OCI-LY1 (cell line): ENCODE data around the gene CCDC27.

Source experiments
- EZH2 ChIP-seq: fragments of 200-600 bp; sonication (generic), shearing (Covaris generic); IDR thresholded peaks from 2 replicates; pipeline ENCODE4 v1.8.0; 2017; ENCODE audit warnings: borderline replicate concordance, mixed run types, mild to moderate bottlenecking, antibody characterized with exemption, low read length, moderate library complexity, mixed read lengths
- TF ChIP-seq, protein P1 (sequence below): fragments of 200-600 bp; sonication (generic), shearing (Covaris generic); IDR thresholded peaks from 2 replicates; pipeline ENCODE4 v1.5.1; 2017; ENCODE audit warnings: mild to moderate bottlenecking, antibody characterized with exemption, low read length, moderate library complexity, mixed read lengths

DNA sequence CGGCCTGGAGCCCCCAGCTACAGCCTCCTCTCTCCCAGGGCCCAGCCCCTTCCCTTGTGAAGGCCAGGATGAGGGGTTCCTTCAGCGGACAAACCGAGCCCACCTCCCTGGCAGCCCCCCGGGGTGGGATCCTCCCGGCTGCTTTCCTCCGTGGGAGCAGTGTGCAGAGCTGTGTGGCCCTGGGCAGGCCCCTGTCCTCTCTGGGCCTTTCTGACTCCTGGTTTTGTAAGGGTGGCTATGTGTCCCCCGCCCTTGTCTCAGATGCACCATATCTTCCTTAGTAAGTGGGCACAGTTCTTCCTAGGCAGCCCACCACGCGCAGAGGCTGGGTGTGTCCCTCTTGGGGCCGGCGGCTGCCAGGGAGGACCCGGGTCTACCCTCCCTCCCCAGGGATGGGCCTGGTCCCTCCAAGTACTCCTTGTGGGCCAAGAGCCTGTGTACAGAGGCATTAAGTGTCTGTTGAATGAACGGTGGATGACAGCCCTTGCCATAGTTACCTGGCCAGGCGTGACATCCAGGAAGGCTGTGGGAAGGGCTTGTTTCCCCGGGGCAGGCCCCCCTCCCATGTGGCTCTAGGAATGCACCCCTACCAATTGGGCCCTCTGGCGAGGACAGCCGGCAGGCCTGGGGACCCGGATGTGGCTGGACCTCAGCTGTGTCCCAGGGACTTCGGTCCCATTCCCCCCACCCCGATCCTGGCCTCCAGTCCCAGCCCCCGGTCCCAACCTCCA, 24.1 kb downstream of the CCDC27 start:
- TF ChIP-seq, protein P1, sequence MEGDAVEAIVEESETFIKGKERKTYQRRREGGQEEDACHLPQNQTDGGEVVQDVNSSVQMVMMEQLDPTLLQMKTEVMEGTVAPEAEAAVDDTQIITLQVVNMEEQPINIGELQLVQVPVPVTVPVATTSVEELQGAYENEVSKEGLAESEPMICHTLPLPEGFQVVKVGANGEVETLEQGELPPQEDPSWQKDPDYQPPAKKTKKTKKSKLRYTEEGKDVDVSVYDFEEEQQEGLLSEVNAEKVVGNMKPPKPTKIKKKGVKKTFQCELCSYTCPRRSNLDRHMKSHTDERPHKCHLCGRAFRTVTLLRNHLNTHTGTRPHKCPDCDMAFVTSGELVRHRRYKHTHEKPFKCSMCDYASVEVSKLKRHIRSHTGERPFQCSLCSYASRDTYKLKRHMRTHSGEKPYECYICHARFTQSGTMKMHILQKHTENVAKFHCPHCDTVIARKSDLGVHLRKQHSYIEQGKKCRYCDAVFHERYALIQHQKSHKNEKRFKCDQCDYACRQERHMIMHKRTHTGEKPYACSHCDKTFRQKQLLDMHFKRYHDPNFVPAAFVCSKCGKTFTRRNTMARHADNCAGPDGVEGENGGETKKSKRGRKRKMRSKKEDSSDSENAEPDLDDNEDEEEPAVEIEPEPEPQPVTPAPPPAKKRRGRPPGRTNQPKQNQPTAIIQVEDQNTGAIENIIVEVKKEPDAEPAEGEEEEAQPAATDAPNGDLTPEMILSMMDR = no peak
- no peak for TF ChIP-seq EZH2
